GM12878 (cell line): ENCODE results near the gene OGA. TPM values are rescaled to one million over a fixed set of nuclear protein-coding genes. Genes with fewer than 3 reads are reported as not detected.

Experiments used
- ATAC-seq: fragments of 200-7000 bp; cut with Tn5 transposase; 3 replicates; pipeline ENCODE4 v1.9.1; 2020; ENCODE audit warnings: mild to moderate bottlenecking, moderate library complexity
- BruUV-seq: library from RNA; stranded (reverse); fragments of 400-500 nt; replicated peaks from 2 replicates; lab custom pipeline; 2021; lab: Mats Ljungman, UMichigan
- CTCF ChIA-PET: fragments of 300-600 bp; sonication (Branson Sonifier 250); formaldehyde crosslinking; extraction: SDS; loops from one replicate; lab custom pipeline; 2021; ENCODE audit warnings: inconsistent platforms; lab: Yijun Ruan, JAX
- POLR2A ChIA-PET: fragments of 350-600 bp; formaldehyde crosslinking; extraction: SDS; loops from one replicate; lab custom pipeline; 2021; ENCODE audit warnings: inconsistent platforms; lab: Charles Lee
- RAD21 ChIA-PET: fragments of 300-600 bp; sonication (Branson Sonifier 250); formaldehyde crosslinking; loops from one replicate; lab custom pipeline; 2023; ENCODE audit warnings: antibody characterized with exemption; ENCODE audit not compliant: unreplicated experiment; lab: Charles Lee
- SMC1A ChIA-PET: fragments of 300-600 bp; sonication (Branson Sonifier 250); formaldehyde crosslinking; loops from one replicate; lab custom pipeline; 2023; ENCODE audit not compliant: unreplicated experiment, uncharacterized antibody; lab: Charles Lee
- DNase-seq: peaks from one replicate; pipeline ENCODE4 v3.0.0-alpha.2; 2011; ENCODE audit warnings: low read depth, low spot score
- FAIRE-seq: peaks from 3 replicates; lab custom pipeline; 2011; peaks lifted over from hg19 to GRCh38; lab: Jason Lieb, UNC
- H2AFZ ChIP-seq: 2 replicates; pipeline ENCODE4 v1.6.0; 2011; ENCODE audit warnings: low read depth, low read length, control low read depth; ENCODE audit not compliant: control insufficient read depth
- H3K27ac ChIP-seq: 2 replicates; pipeline ENCODE4 v1.5.1; 2011; ENCODE audit warnings: control low read depth; ENCODE audit not compliant: control insufficient read depth, insufficient read depth
- H3K27me3 ChIP-seq, 2 experiments: replicated peaks in 1 of 2; 2 replicates each; pipeline versions ENCODE4 v1.6.0 to v1.6.1; 2011; ENCODE audit warnings: low read length in 1 of 2; ENCODE audit not compliant: control insufficient read depth in 2 of 2, insufficient read depth in 2 of 2
- H3K36me3 ChIP-seq, 2 experiments: 2 replicates each; pipeline ENCODE4 v1.5.1; 2011; ENCODE audit warnings: low read length in 1 of 2; ENCODE audit not compliant: control insufficient read depth in 2 of 2, insufficient read depth in 2 of 2
- H3K4me1 ChIP-seq: 2 replicates; pipeline ENCODE4 v1.6.1; 2011; ENCODE audit warnings: mild to moderate bottlenecking, low read length, moderate library complexity, mixed read lengths; ENCODE audit not compliant: control insufficient read depth, insufficient read depth
- H3K4me2 ChIP-seq: 2 replicates; pipeline ENCODE4 v1.6.0; 2011; ENCODE audit warnings: control low read depth; ENCODE audit not compliant: control insufficient read depth, insufficient read depth
- H3K4me3 ChIP-seq: fragments of 200-600 bp; sonication (generic); 2 replicates; pipeline ENCODE4 v1.5.1; 2016
- H3K79me2 ChIP-seq: 2 replicates; pipeline ENCODE4 v1.6.0; 2011; ENCODE audit warnings: low read length; ENCODE audit not compliant: control insufficient read depth, insufficient read depth
- H3K9ac ChIP-seq: 2 replicates; pipeline ENCODE4 v1.8.0; 2011; ENCODE audit warnings: low read length, control low read depth, mixed read lengths; ENCODE audit not compliant: control insufficient read depth, insufficient read depth
- H3K9me3 ChIP-seq: replicated peaks from 3 replicates; pipeline ENCODE4 v1.5.1; 2011; ENCODE audit warnings: mild to moderate bottlenecking, low read length; ENCODE audit not compliant: control insufficient read depth, insufficient read depth
- H4K20me1 ChIP-seq: 2 replicates; pipeline ENCODE4 v1.6.0; 2011; ENCODE audit not compliant: control insufficient read depth, insufficient read depth
- ATF7 ChIP-seq: fragments of 450-650 bp; IDR thresholded peaks from 2 replicates; pipeline ENCODE4 v1.6.1; 2016; ENCODE audit warnings: low read depth, mild to moderate bottlenecking
- MEF2A ChIP-seq: IDR thresholded peaks from 2 replicates; pipeline ENCODE4 v1.6.1; 2011; ENCODE audit warnings: low read depth, mild to moderate bottlenecking, low read length, moderate library complexity; ENCODE audit not compliant: insufficient read depth
- MEF2B ChIP-seq: fragments of 450-650 bp; IDR thresholded peaks from 2 replicates; pipeline ENCODE4 v1.6.1; 2018; ENCODE audit warnings: mild to moderate bottlenecking, moderate library complexity; ENCODE audit not compliant: partially characterized antibody, poor library complexity, severe bottlenecking
- MXI1 ChIP-seq: fragments of 150-350 bp; IDR thresholded peaks from 2 replicates; pipeline ENCODE4 v1.6.1; 2011; ENCODE audit warnings: low read depth, mild to moderate bottlenecking, inconsistent platforms, low read length, improper control_type of control experiment
- NFYB ChIP-seq: IDR thresholded peaks from 2 replicates; pipeline ENCODE4 v1.6.1; 2011; ENCODE audit warnings: low read depth, mild to moderate bottlenecking, low read length, improper control_type of control experiment, moderate library complexity; ENCODE audit not compliant: insufficient read depth
- NR2C2 ChIP-seq: IDR thresholded peaks from 2 replicates; pipeline ENCODE4 v1.6.1; 2011; ENCODE audit warnings: borderline replicate concordance, low read depth; ENCODE audit not compliant: control insufficient read depth, insufficient read length
- POLR2A ChIP-seq: IDR thresholded peaks from 2 replicates; pipeline ENCODE4 v1.6.1; 2011; ENCODE audit warnings: low read depth, mild to moderate bottlenecking, low read length
- POLR2AphosphoS2 ChIP-seq: IDR thresholded peaks from 2 replicates; pipeline ENCODE4 v1.6.1; 2011; ENCODE audit warnings: low read depth, mild to moderate bottlenecking, low read length, improper control_type of control experiment, moderate library complexity
- ZNF274 ChIP-seq: IDR thresholded peaks from one replicate; pipeline ENCODE4 v1.8.0; 2011; ENCODE audit not compliant: insufficient read length, insufficient read depth
- WGBS: methylation state at CpG from one replicate; pipeline ENCODE4 v1.1.6; 2016; ENCODE audit warnings: low lambda C conversion rate; ENCODE audit not compliant: insufficient replicate concordance, insufficient coverage; ENCODE audit errors: missing lambda C conversion rate; 5-methylcytosine and 5-hydroxymethylcytosine counted together
- in situ Hi-C: fragments of 300-500 bp; cut with MboI; formaldehyde crosslinking; loops from 9 replicates; pipeline ENCODE4 v1.14.3; 2018; ENCODE audit warnings: mixed read lengths
- intact Hi-C: fragments of 100-400 bp; cut with micrococcal nuclease; formaldehyde crosslinking; loops from one replicate; pipeline ENCODE4 v1.14.2; 2022; ENCODE audit not compliant: unreplicated experiment
- polyA plus RNA-seq, 11 experiments: library from polyadenylated mRNA; depleted of rRNA in 4 of 11; unstranded in 6 of 11; stranded (reverse) in 5 of 11; fragments of >200 nt; fragmentation: Nextera tagmentation in 4 of 11; fragmentation: Illumina TruSeq in 1 of 11; extraction: Ambion mirVana in 4 of 11; extraction: Trizol in 1 of 11; gene quantifications; 1 replicate in 1 of 11; 2 replicates in 10 of 11; pipeline versions ENCODE4 v1.2.1 to v1.2.3, GENCODE V29; 2011 to 2016; ENCODE audit warnings: inconsistent platforms in 2 of 11, missing spikeins in 2 of 11, low read depth in 1 of 11
- total RNA-seq, 4 experiments: library from RNA; depleted of rRNA in 3 of 4; stranded (reverse); fragments of >200 nt in 3 of 4; fragmentation: Illumina TruSeq in 1 of 4; extraction: Trizol in 1 of 4; gene quantifications; 2 replicates each; pipeline versions ENCODE4 v1.2.1 to v1.2.3, GENCODE V29; 2013 to 2021
- TF ChIP-seq, protein P1 (sequence below): IDR thresholded peaks from 2 replicates; pipeline ENCODE4 v1.6.1; 2012; ENCODE audit warnings: mild to moderate bottlenecking, low read depth, low read length

The OGA gene
- total and polyA plus RNA-seq, 10 of the 15 experiments (the other 5 are each of a cell fraction or from before 2014, with no cell fraction given), result 23.0 to 145 (median 85.2) TPM

DNA sequence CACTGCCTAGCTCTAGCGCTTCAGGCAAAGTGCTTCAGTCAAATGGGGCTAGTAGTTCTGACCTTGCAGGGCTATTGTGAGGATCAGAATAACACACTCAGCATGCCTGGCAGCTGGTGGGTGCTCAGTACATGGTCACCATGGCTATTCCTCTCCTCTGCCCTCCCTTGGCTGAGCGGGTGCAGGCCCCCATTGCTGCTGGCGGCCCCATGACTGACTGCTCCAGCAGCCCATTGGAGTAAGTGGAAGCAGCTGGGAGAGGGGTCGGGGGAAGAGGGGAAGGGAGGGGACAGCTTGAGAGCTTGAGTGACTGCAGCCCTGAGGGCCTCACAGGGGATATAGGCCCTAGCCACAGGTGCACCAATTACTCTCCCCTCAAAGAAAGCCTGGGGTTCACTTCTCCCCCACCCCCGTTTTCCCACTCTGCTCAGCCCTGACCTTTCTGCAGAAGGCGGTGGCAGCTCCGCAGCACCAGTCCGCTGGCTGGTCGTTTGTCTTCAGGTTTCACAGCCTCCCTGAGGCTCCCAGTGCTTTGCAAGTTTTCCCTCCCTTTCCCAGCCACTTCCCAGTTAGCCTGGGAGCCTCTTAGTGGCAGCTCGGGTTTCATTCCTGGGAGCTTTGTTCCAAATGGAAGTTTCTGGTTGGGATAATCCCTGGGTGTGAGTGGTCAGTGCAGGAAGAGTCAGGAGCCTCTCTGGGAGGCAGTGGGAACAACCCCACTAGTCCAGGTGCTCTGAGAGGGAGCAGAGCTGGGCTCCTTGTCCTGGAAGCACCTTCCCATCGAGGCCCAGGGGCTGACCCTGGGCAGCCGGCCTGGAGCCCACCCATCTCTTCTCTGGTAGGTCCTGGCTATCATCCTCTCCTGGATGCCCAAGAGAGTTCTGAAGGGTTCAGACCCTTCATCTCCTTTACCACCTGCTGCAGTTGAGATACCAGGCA is 58.7 kb downstream of the OGA start:
- Histone ChIP-seq H3K79me2 (no peaks in the 10 kb centered on the region), H3K4me2 (no peak overlapping the region)
- SMC1A ChIA-PET, result interaction anchor here (1.2 kb wide), 1 partner anchor 189 kb away, joined by 3 read pairs; no protein-coding TSS in a partner anchor
- intact Hi-C loops, result no loop called here
- no peak for TF ChIP-seq POLR2A
- no peak for TF ChIP-seq POLR2AphosphoS2
- no peak for TF ChIP-seq MEF2A
- TF ChIP-seq MEF2B, result no peak
- no peak for TF ChIP-seq NFYB
- no peak for TF ChIP-seq ATF7
- no peak for TF ChIP-seq MXI1
- no peak for TF ChIP-seq NR2C2
- TF ChIP-seq, protein P1, sequence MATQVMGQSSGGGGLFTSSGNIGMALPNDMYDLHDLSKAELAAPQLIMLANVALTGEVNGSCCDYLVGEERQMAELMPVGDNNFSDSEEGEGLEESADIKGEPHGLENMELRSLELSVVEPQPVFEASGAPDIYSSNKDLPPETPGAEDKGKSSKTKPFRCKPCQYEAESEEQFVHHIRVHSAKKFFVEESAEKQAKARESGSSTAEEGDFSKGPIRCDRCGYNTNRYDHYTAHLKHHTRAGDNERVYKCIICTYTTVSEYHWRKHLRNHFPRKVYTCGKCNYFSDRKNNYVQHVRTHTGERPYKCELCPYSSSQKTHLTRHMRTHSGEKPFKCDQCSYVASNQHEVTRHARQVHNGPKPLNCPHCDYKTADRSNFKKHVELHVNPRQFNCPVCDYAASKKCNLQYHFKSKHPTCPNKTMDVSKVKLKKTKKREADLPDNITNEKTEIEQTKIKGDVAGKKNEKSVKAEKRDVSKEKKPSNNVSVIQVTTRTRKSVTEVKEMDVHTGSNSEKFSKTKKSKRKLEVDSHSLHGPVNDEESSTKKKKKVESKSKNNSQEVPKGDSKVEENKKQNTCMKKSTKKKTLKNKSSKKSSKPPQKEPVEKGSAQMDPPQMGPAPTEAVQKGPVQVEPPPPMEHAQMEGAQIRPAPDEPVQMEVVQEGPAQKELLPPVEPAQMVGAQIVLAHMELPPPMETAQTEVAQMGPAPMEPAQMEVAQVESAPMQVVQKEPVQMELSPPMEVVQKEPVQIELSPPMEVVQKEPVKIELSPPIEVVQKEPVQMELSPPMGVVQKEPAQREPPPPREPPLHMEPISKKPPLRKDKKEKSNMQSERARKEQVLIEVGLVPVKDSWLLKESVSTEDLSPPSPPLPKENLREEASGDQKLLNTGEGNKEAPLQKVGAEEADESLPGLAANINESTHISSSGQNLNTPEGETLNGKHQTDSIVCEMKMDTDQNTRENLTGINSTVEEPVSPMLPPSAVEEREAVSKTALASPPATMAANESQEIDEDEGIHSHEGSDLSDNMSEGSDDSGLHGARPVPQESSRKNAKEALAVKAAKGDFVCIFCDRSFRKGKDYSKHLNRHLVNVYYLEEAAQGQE, result no peak
- TF ChIP-seq ZNF274, result no peak
- TF ChIP-seq, all 136 proteins: peak for 0
- ChIA-PET RAD21 (no interaction called here), CTCF (interaction anchor here (0.5 to 2.2 kb wide), 3 partner anchors 21 to 156 kb away, joined by 3 to 7 read pairs (median 3); no protein-coding TSS in a partner anchor), POLR2A (no interaction called here)
- no peak overlapping the region for H2AFZ ChIP-seq
- no peaks in the 10 kb centered on the region for H3K9me3 ChIP-seq
- no peaks in the 10 kb centered on the region for H3K27me3 ChIP-seq
- H3K4me3 ChIP-seq, result no peak overlapping the region
- no peak overlapping the region for H3K9ac ChIP-seq
- no peaks in the 10 kb centered on the region for H3K36me3 ChIP-seq
- H3K4me1 ChIP-seq, result no peaks in the 10 kb centered on the region
- no TSS peak for BruUV-seq
- DNase-seq (no peak), ATAC-seq (no peak), FAIRE-seq (no peak)
- H4K20me1 ChIP-seq, result no peaks in the 10 kb centered on the region
- no peak overlapping the region for H3K27ac ChIP-seq
- in situ Hi-C loops, result no loop called here
- 38% methylated on average over 12 of the region's 12 CpGs for WGBS
